Activated naive CD8-positive, alpha-beta T cell treated with anti-CD3 and anti-CD28 coated beads, Interleukin-2, amount 10 ng/mL, durations not matched to agents 7 days and 5 days (primary cell): ENCODE measurements around the gene FOSL1. TPM values are rescaled to one million over a fixed set of nuclear protein-coding genes. Genes with fewer than 3 reads are reported as not detected.

ENCODE experiments used
- ATAC-seq: fragments of 150-1000 bp; cut with Tn5 transposase; one replicate; pipeline ENCODE4 v1.10.0; 2021; ENCODE audit warnings: low read depth, moderate library complexity
- POLR2A ChIA-PET: fragments of 350-600 bp; sonication (Branson Sonifier 250); formaldehyde crosslinking; loops from one replicate; lab custom pipeline; 2021; ENCODE audit warnings: antibody characterized with exemption; lab: Charles Lee
- DNase-seq: peaks from one replicate; pipeline ENCODE4 v3.0.0; 2021
- H3K27ac Mint-ChIP-seq: one replicate; pipeline ENCODE4 v1.8.0; 2022; ENCODE audit warnings: mild to moderate bottlenecking, mixed read lengths
- H3K27me3 Mint-ChIP-seq: one replicate; pipeline ENCODE4 v1.8.0; 2022; ENCODE audit warnings: mild to moderate bottlenecking, moderate library complexity, mixed read lengths
- H3K36me3 Mint-ChIP-seq: one replicate; pipeline ENCODE4 v1.8.0; 2021; ENCODE audit warnings: mild to moderate bottlenecking, mixed read lengths
- H3K4me1 Mint-ChIP-seq: one replicate; pipeline ENCODE4 v1.8.0; 2021; ENCODE audit warnings: mixed read lengths
- H3K4me3 Mint-ChIP-seq: one replicate; pipeline ENCODE4 v1.8.0; 2022; ENCODE audit warnings: mild to moderate bottlenecking, moderate library complexity, mixed read lengths
- H3K9me3 Mint-ChIP-seq: one replicate; pipeline ENCODE4 v1.8.0; 2021; ENCODE audit warnings: mixed read lengths
- total RNA-seq, 2 experiments: library from RNA; stranded (reverse); gene quantifications; one replicate each; pipeline ENCODE4 v1.2.3, GENCODE V29; 2021

The FOSL1 gene
- total RNA-seq, 2 experiments from 2014 or later, result 1.9 to 2.0 TPM

- ATAC-seq (no peak), DNase-seq (peak; percentile 66)
- POLR2A ChIA-PET, result interaction anchor here (0.6 to 12.3 kb wide), 34 partner anchors 9 to 320 kb away, joined by 3 to 304 read pairs (median 7); partner anchors contain the start of genes AP5B1, BANF1, C11orf68 and CFL1
- Mint-ChIP-seq H3K36me3 (peaks cover 7% of the 10 kb centered on the region), H3K27ac (peak overlapping the region; percentile 95), H3K4me3 (peak overlapping the region; percentile 88), H3K4me1 (peaks cover 49% of the 10 kb centered on the region), H3K27me3 (no peaks in the 10 kb centered on the region), H3K9me3 (no peaks in the 10 kb centered on the region)
Measured at GRCh38 chr11:65891219-65892136, 8.7 kb downstream of the FOSL1 start.

DNA sequence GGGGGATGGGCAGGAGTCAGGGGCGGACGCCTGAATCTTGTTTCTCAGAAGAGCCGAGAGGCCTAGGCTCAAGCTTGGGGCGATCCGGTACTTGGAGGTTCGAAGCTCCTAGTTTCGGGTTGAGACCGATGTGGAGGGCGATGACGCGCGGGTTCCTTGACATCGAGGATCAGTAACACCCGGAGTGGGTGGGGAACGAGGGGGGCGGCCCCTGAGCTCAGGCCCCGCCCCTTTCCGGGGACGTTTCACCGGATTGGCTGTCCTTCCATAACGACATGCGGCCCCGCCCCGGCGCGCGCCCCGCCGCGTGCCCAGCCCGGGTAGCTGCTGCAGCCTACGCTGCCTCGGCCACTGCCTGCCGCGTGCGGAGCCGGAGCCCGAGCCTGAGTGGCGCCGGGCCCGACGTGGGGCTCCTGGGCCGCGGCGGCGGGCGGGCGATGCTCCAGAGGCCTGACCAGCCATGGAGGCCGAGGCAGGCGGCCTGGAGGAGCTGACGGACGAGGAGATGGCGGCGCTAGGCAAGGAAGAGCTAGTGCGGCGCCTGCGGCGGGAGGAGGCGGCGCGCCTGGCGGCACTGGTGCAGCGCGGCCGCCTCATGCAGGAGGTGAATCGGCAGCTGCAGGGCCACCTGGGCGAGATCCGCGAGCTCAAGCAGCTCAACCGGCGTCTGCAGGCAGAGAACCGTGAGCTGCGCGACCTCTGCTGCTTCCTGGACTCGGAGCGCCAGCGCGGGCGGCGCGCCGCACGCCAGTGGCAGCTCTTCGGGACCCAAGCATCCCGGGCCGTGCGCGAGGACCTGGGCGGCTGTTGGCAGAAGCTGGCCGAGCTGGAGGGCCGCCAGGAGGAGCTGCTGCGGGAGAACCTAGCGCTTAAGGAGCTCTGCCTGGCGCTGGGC lies 9.6 kb downstream of the FOSL1 start, which contains the start of gene CCDC85B:
TSS of gene CCDC85B (plus strand) at position 350 of the 895 bp plus-strand sequence. CDS start at position 461, 111 bp downstream.
- Mint-ChIP-seq H3K27me3 (no peaks in the 10 kb centered on the region), H3K27ac (peak within 1 kb of the TSS; percentile 99), H3K9me3 (no peaks in the 10 kb centered on the region), H3K36me3 (peaks cover 7% of the 10 kb centered on the region), H3K4me1 (peaks cover 43% of the 10 kb centered on the region), H3K4me3 (peak within 1 kb of the TSS; percentile 88)
- POLR2A ChIA-PET, result interaction anchor here (0.6 to 12.3 kb wide), 44 partner anchors 9 to 1595 kb away, joined by 3 to 304 read pairs (median 6); partner anchors contain the start of genes AP5B1, BANF1, C11orf68 and CFL1
- ATAC-seq (peak; percentile 68), DNase-seq (peak; percentile 99)

DNA sequence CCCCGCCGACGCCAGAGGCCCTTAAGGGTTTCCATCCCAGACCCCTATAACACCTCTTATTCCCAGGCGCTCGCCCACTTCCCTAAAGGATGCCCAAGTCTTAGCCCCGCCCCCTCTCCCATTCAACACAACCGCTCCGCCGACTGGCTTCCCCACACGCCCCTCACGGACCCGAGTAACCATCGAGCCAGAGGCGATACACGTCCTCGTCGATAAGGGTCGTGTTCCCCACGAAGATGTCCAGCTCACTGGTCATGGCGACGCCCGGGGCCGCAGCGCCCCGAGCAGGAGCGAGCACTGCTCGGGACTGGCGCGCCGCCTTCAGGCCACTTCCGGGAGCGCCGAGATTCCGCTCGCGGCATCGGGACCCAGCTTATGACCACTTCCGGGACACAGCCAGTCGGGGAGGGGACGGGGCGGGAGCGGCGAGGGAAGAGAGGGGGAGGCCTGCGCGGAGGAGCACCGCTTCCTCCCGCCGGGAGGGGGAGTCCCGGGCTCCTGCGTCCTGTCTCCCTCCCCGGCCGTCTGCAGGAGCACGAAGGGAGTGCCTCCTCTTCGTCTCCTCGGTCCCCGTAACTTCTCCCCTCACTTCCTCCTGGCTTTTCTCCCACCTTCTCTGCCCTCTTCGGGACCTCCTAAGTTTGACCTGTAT lies 11.9 kb downstream of the FOSL1 start, which contains the start of gene FIBP:
TSS of gene FIBP (minus strand) at position 309 of the 652 bp plus-strand sequence. CDS start at position 256, 53 bp downstream.
- POLR2A ChIA-PET, result interaction anchor here (0.6 to 12.3 kb wide), 25 partner anchors 9 to 192 kb away, joined by 3 to 304 read pairs (median 6); partner anchors contain the start of genes AP5B1, BANF1, C11orf68 and CFL1
- Mint-ChIP-seq H3K9me3 (no peaks in the 10 kb centered on the region), H3K27ac (peak within 1 kb of the TSS; percentile 99), H3K4me1 (peaks cover 46% of the 10 kb centered on the region), H3K27me3 (no peaks in the 10 kb centered on the region), H3K4me3 (peak within 1 kb of the TSS; percentile 88), H3K36me3 (peaks cover 10% of the 10 kb centered on the region)
- DNase-seq (peak; percentile 96), ATAC-seq (peak; percentile 56)

GRCh38 chr11:65887723-65888162 lies 12.4 kb downstream of the FOSL1 start:
- Mint-ChIP-seq H3K27ac (peak overlapping the region; percentile 99), H3K4me1 (peaks cover 44% of the 10 kb centered on the region)
- no peak for ATAC-seq

GRCh38 chr11:65886826-65887722 lies 13.1 kb downstream of the FOSL1 start:
- POLR2A ChIA-PET, result interaction anchor here (0.7 to 12.3 kb wide), 9 partner anchors 8 to 84 kb away, joined by 3 to 304 read pairs (median 31); partner anchors contain the start of genes CFL1, FOSL1 and MUS81
- ATAC-seq, result no peak
- Mint-ChIP-seq H3K4me3 (peak overlapping the region; percentile 88), H3K36me3 (peaks cover 10% of the 10 kb centered on the region), H3K4me1 (peaks cover 39% of the 10 kb centered on the region), H3K27ac (peak overlapping the region; percentile 99), H3K9me3 (no peaks in the 10 kb centered on the region), H3K27me3 (no peaks in the 10 kb centered on the region)
- DNase-seq, result no peak

More at GRCh38 chr11:65887723-65888162, 12.4 kb downstream of the FOSL1 start:
- Mint-ChIP-seq H3K9me3 (no peaks in the 10 kb centered on the region), H3K27me3 (no peaks in the 10 kb centered on the region), H3K36me3 (peaks cover 10% of the 10 kb centered on the region), H3K4me3 (peak overlapping the region; percentile 88)
- POLR2A ChIA-PET, result interaction anchor here (0.8 to 12.3 kb wide), 20 partner anchors 8 to 176 kb away, joined by 3 to 304 read pairs (median 17); partner anchors contain the start of genes AP5B1, BANF1, C11orf68 and CFL1
- DNase-seq, result no peak

DNA sequence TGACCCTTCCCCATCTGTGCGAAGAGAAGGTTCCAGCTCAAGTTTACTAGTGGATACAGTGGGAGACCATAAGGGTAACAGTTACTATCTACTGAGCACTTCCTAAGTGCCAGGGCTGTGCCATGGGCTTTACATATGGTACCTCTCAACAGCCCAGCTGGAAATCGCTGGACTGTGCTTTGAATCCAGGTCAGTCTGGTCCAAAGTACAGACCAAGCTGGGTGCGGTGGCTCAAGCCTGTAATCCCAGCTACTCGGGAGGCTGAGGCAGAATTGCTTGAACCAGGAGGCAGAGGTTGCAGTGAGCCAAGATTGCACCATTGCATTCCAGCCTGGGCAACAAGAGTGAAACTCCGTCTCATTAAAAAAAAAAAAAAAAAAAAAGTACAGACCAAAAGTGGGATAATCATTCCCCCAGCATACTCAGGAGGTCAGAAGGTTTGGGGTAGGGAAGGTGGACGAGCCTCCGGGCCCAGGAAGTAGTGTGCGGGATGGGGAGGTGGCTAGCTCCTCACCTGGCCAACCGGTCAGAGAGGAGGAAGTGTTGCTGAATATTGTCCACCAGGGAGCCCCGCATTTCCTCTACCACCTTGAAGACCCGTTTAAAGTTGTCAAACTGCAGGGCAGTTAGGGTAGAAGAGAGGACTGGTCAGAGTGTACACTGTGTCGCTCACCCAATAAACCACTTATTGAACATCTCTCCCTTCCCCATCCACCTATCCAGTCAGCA lies 14.2 kb downstream of the FOSL1 start:
- peaks cover 45% of the 10 kb centered on the region for H3K4me1 Mint-ChIP-seq

GRCh38 chr11:65885231-65885630 lies 15.0 kb downstream of the FOSL1 start:
- Mint-ChIP-seq H3K36me3 (peaks cover 16% of the 10 kb centered on the region), H3K27ac (peak overlapping the region; percentile 69), H3K4me1 (peaks cover 51% of the 10 kb centered on the region), H3K9me3 (no peaks in the 10 kb centered on the region), H3K27me3 (no peaks in the 10 kb centered on the region), H3K4me3 (no peak overlapping the region)
- POLR2A ChIA-PET, result interaction anchor here (0.7 to 12.3 kb wide), 20 partner anchors 9 to 170 kb away, joined by 3 to 304 read pairs (median 4); partner anchors contain the start of genes CFL1, FOSL1, MUS81 and SART1
- DNase-seq, result no peak
- no peak for ATAC-seq

More for the DNA sequence above, 14.2 kb downstream of the FOSL1 start:
- no peak overlapping the region for H3K27ac Mint-ChIP-seq
- H3K36me3 Mint-ChIP-seq, result peaks cover 12% of the 10 kb centered on the region
- H3K4me3 Mint-ChIP-seq, result no peak overlapping the region
- POLR2A ChIA-PET, result interaction anchor here (0.7 to 12.3 kb wide), 13 partner anchors 8 to 171 kb away, joined by 3 to 304 read pairs (median 4); partner anchors contain the start of genes CFL1, MUS81 and SART1
- no peaks in the 10 kb centered on the region for H3K9me3 Mint-ChIP-seq
- DNase-seq, result no peak
- no peak for ATAC-seq
- no peaks in the 10 kb centered on the region for H3K27me3 Mint-ChIP-seq

GRCh38 chr11:65884716-65885092 lies 15.5 kb downstream of the FOSL1 start:
- Mint-ChIP-seq H3K27ac (peak overlapping the region; percentile 69), H3K9me3 (no peaks in the 10 kb centered on the region), H3K4me3 (peak overlapping the region; percentile 19), H3K36me3 (peaks cover 16% of the 10 kb centered on the region), H3K4me1 (peaks cover 50% of the 10 kb centered on the region), H3K27me3 (no peaks in the 10 kb centered on the region)
- POLR2A ChIA-PET, result interaction anchor here (0.8 to 12.3 kb wide), 19 partner anchors 9 to 170 kb away, joined by 3 to 304 read pairs (median 6); partner anchors contain the start of genes BANF1, CFL1, EIF1AD and FOSL1
- ATAC-seq (peak; percentile 33), DNase-seq (peak; percentile 89)

DNA sequence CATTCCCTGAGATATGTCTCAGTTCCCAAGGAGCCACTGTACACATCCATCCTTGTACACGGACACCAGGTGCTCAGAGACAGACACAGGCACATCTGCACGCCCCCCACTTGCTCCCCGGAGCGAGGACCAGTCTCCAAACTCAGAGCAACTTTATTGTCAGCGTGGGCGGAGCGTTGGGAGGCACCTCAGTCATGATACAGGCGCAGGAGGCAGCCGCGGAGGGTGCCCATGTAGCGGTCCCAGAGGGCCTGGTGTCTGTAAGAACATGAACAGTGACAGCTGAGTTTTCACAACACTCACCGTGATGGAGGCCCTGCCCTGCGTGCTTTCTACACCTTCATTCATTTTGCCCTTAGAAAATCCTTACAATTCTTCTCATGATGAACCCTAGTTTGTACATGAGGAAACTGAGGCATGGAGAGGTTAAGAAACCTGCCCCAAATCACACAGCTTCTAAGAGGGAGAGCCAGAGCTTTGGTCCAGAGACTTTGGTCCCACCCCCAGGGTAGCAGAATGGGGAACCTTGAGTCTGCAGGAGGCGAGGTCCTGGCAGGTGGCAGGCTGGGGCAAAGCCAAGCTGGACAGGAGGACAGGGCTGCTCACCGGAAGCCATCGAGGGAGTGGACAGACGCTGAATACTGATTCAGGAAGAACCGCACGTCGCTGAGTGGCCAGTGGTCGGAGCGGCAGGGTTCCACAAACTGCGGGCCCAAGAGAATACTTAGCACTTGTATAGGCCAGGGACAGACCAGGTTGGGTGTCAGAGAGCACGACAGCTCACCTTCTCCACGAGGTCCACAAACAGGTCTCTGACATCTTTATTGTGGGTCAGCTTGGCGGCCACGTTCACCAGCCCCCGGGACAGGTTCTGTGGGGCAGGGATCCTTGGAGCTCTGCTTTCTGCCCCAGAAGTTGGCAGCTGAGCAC lies 16.1 kb downstream of the FOSL1 start:
- DNase-seq, result no peak
- Mint-ChIP-seq H3K4me3 (no peak overlapping the region), H3K27ac (peak overlapping the region; percentile 69)

More for the DNA sequence above, 16.1 kb downstream of the FOSL1 start:
- Mint-ChIP-seq H3K36me3 (peaks cover 16% of the 10 kb centered on the region), H3K27me3 (no peaks in the 10 kb centered on the region), H3K4me1 (peaks cover 50% of the 10 kb centered on the region), H3K9me3 (no peaks in the 10 kb centered on the region)
- no peak for ATAC-seq
- POLR2A ChIA-PET, result interaction anchor here (0.9 to 12.3 kb wide), 16 partner anchors 10 to 118 kb away, joined by 3 to 304 read pairs (median 6); partner anchors contain the start of genes BANF1, CFL1, EIF1AD and FOSL1
